ENCODE data around the gene CHADL.

Gene CHADL

DNA sequence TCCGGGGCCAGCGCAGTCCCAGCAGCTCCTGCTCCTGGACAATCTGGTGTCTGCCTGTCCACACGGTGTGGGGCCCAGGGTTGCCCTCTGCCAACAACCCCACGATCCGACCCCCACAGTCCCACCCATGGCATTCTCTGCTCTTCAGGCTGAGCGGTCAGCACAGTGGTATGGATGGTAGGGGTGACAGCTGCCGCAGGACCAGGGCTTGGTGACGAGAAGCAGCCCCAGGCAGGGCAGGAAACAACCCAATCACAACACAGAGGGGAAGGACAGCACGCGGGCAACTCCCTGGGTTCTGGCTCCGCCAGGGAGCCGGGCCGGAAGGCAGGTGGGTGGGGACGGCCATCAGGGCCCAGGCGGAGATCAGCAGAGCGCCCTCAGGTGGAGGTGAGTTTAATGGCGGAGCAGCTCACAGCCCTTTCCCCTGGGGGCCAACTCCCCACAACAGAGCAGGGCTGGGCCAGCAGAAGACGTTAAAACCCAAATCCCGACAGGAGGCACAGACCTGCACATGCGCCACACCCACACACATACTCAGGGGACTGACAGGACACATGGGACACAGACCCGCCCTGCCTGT is 5.3 kb upstream of the CHADL start:
- no peaks in the 10 kb centered on the region for H3K4me1 ChIP-seq (ENCODE audit: control insufficient read depth, low read length)
- no peaks in the 10 kb centered on the region for H3K27me3 ChIP-seq (ENCODE audit: control insufficient read depth, low read length)
- H3K4me3 ChIP-seq (ENCODE audit: low read length) = no peak overlapping the region
- no peaks in the 10 kb centered on the region for H4K20me1 ChIP-seq (ENCODE audit: control insufficient read depth, insufficient read depth, low read depth, low read length)
- H3K79me2 ChIP-seq (ENCODE audit: control insufficient read depth, low read length) = no peaks in the 10 kb centered on the region
- H3K9me3 ChIP-seq (ENCODE audit: control insufficient read depth, insufficient read depth, low read length) = no peaks in the 10 kb centered on the region
- no peaks in the 10 kb centered on the region for H3K9me2 ChIP-seq (replicated peaks; ENCODE audit: control insufficient read depth, low read length)
- peaks cover 10% of the 10 kb centered on the region; the same call in 1 of the 2 replicates for H3F3A ChIP-seq (ENCODE audit: control insufficient read depth, insufficient read depth)
- no peak overlapping the region for H3K27ac ChIP-seq (ENCODE audit: low read depth, low read length)
- no peak for TF ChIP-seq EZH2phosphoT487 (IDR thresholded peaks at IDR 0.05; ENCODE audit: borderline replicate concordance, low read length)
- TF ChIP-seq, protein P1, sequence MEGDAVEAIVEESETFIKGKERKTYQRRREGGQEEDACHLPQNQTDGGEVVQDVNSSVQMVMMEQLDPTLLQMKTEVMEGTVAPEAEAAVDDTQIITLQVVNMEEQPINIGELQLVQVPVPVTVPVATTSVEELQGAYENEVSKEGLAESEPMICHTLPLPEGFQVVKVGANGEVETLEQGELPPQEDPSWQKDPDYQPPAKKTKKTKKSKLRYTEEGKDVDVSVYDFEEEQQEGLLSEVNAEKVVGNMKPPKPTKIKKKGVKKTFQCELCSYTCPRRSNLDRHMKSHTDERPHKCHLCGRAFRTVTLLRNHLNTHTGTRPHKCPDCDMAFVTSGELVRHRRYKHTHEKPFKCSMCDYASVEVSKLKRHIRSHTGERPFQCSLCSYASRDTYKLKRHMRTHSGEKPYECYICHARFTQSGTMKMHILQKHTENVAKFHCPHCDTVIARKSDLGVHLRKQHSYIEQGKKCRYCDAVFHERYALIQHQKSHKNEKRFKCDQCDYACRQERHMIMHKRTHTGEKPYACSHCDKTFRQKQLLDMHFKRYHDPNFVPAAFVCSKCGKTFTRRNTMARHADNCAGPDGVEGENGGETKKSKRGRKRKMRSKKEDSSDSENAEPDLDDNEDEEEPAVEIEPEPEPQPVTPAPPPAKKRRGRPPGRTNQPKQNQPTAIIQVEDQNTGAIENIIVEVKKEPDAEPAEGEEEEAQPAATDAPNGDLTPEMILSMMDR (IDR thresholded peaks at IDR 0.05; ENCODE audit: low read depth, low read length, poor library complexity, severe bottlenecking) = no peak
- H3K36me3 ChIP-seq (ENCODE audit: control insufficient read depth, low read length) = peaks cover 53% of the 10 kb centered on the region
- H3K4me2 ChIP-seq (ENCODE audit: low read length) = no peak overlapping the region

DNA sequence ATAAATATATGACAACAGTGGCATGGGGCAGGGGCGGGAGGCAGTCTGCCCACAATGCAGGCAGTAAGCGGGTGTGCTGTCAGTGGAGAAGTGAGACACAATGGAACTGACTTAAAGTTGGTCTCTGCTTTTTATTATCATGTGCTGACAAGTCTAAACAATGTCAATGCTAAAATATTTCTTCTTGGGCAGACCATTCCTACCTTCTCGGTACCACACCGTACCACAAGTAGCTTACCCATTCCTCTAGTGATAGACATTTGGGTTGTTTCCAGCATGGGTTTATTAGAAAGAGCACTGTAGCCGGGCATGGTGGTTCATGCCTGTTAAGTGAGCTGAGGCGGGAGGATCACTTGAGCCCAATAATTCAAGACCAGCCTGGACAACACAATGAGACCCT is 2.6 kb upstream of the CHADL start:
- Histone ChIP-seq H3K27ac (ENCODE audit: low read depth, low read length) (no peak overlapping the region), H3K9me3 (ENCODE audit: control insufficient read depth, insufficient read depth, low read length) (no peaks in the 10 kb centered on the region), H3K27me3 (ENCODE audit: control insufficient read depth, low read length) (no peaks in the 10 kb centered on the region), H3K4me2 (ENCODE audit: low read length) (no peak overlapping the region), H3K79me2 (ENCODE audit: control insufficient read depth, low read length) (no peaks in the 10 kb centered on the region), H4K20me1 (ENCODE audit: control insufficient read depth, insufficient read depth, low read depth, low read length) (no peaks in the 10 kb centered on the region), H3K9me2 (replicated peaks; ENCODE audit: control insufficient read depth, low read length) (no peaks in the 10 kb centered on the region), H3K4me3 (ENCODE audit: low read length) (no peak overlapping the region), H3F3A (ENCODE audit: control insufficient read depth, insufficient read depth) (peaks cover 10% of the 10 kb centered on the region; the same call in 1 of the 2 replicates), H3K4me1 (ENCODE audit: control insufficient read depth, low read length) (no peaks in the 10 kb centered on the region; the same call in 1 of the 2 replicates), H3K36me3 (ENCODE audit: control insufficient read depth, low read length) (peaks cover 26% of the 10 kb centered on the region)
- no peak for TF ChIP-seq EZH2phosphoT487 (IDR thresholded peaks at IDR 0.05; ENCODE audit: borderline replicate concordance, low read length)
- TF ChIP-seq, protein P1 (IDR thresholded peaks at IDR 0.05; ENCODE audit: low read depth, low read length, poor library complexity, severe bottlenecking) = no peak

GRCh38 chr22:41242396-41243117 is 1.8 kb upstream of the CHADL start:
- no peaks in the 10 kb centered on the region for H4K20me1 ChIP-seq (ENCODE audit: control insufficient read depth, insufficient read depth, low read depth, low read length)
- H3K27ac ChIP-seq (ENCODE audit: low read depth, low read length) = no peak overlapping the region
- no peak overlapping the region for H3K4me3 ChIP-seq (ENCODE audit: low read length)
- H3F3A ChIP-seq (ENCODE audit: control insufficient read depth, insufficient read depth) = peaks cover 10% of the 10 kb centered on the region; the same call in 1 of the 2 replicates
- no peaks in the 10 kb centered on the region for H3K9me3 ChIP-seq (ENCODE audit: control insufficient read depth, insufficient read depth, low read length)
- H3K27me3 ChIP-seq (ENCODE audit: control insufficient read depth, low read length) = no peaks in the 10 kb centered on the region
- H3K9me2 ChIP-seq (replicated peaks; ENCODE audit: control insufficient read depth, low read length) = no peaks in the 10 kb centered on the region
- no peak overlapping the region for H3K4me2 ChIP-seq (ENCODE audit: low read length)
- H3K79me2 ChIP-seq (ENCODE audit: control insufficient read depth, low read length) = no peaks in the 10 kb centered on the region
- TF ChIP-seq EZH2phosphoT487 (IDR thresholded peaks at IDR 0.05; ENCODE audit: borderline replicate concordance, low read length) = no peak
- TF ChIP-seq, protein P1 (IDR thresholded peaks at IDR 0.05; ENCODE audit: low read depth, low read length, poor library complexity, severe bottlenecking) = no peak
- H3K4me1 ChIP-seq (ENCODE audit: control insufficient read depth, low read length) = peaks cover 4% of the 10 kb centered on the region; the same call in 1 of the 2 replicates
- peaks cover 20% of the 10 kb centered on the region for H3K36me3 ChIP-seq (ENCODE audit: control insufficient read depth, low read length)

All from DOHH2 (cell line).